Activated T-cell treated with anti-CD3 and anti-CD28 coated beads, Interleukin-2, amount 50 U/mL, for 1 hour (primary cell): ENCODE results near the gene FAM24B.

Experiments used
- DNase-seq: peaks from one replicate; pipeline ENCODE4 v3.0.0-alpha.2; 2020

The FAM24B gene

GRCh38 chr10:122822973-122823690 lies 56.2 kb downstream of the FAM24B start:
- no peak for DNase-seq

GRCh38 chr10:122821808-122822207 lies 57.6 kb downstream of the FAM24B start:
- DNase-seq = no peak

GRCh38 chr10:122815458-122815857 lies 63.9 kb downstream of the FAM24B start:
- no peak for DNase-seq

- no peak for DNase-seq
These were observed 64.9 kb downstream of the FAM24B start for GRCh38 chr10:122814493-122814892.

GRCh38 chr10:122812751-122813150 lies 66.6 kb downstream of the FAM24B start:
- no peak for DNase-seq

- DNase-seq = no peak
These were observed 77.1 kb downstream of the FAM24B start for GRCh38 chr10:122802282-122802681.
